T-helper 9 cell (primary cell): Measurements from ENCODE around the gene C1orf21.

Source experiments
- DNase-seq: peaks from one replicate; pipeline ENCODE4 v3.0.0-alpha.2; 2020

Gene C1orf21

DNA sequence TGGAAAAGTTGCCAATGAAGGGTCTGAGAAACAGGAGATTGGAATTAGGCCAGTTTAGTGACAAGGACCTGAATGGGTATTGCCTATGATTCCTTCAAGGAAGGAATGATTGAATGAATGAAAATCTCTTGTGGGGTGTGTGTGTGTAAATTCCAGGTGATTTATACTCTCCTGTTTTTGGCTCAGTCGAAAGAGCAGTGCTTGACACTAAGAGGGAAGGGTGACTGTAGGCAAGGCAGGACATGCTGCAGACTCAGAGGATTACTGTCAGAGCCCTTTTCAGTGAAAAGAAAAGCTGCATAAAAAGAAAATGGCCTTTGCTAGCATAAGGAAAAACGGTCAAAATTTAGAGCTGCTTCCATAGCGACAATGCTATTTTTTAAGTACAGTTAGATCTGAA, 30.1 kb downstream of the C1orf21 start:
- no peak for DNase-seq

DNA sequence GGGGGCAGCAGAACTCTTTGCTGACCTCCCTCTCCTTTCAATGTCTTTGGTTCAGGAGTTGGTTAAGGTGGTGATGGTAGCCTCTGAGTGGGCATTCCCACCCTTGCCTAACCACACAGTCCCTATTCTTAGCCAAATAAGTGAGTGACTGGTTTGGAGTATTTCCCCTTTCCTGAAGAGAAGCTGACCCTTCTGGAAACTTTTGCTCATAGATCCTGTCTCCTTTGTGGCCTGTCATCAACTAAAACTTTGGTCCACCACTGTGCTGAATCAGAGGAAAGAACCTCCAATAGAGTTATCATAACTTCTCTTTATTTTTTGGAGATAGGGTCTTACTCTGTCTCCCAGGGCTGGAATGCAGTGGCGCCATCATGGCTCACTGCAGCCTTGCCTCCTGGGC, 31.1 kb downstream of the C1orf21 start:
- DNase-seq, result no peak

DNA sequence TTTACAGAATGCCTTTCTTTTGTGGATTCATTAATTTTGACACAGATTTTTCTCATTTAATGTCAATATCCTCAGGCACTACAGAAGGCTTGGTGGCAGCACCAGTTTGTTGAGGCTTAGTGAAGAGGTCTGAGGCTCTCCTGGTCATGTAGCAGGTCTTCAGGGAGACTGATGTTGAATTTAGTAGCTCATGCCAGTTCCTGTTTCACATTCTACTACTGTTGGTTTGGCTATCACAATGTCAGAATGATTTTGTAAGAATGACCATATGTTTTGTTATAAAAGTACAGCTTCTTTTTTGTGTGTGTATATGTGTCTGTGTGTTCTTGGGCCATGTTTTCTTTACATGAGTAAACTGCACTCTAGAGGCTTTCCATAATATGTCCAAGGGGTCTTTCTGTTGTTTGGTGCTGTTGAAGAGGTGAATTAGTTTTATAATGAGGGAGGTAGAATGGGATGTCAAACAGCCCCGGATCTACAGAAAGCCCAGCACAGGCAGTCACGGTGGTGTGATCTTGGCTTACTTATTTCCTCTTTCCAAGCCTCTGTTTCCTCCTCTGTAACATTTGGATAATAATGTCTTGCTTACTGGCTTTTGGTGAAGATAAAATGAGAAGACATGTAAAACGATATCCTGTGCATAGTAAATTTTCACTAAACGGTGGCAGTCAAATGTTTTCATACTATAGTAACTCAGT, 32.0 kb downstream of the C1orf21 start:
- DNase-seq, result no peak

DNA sequence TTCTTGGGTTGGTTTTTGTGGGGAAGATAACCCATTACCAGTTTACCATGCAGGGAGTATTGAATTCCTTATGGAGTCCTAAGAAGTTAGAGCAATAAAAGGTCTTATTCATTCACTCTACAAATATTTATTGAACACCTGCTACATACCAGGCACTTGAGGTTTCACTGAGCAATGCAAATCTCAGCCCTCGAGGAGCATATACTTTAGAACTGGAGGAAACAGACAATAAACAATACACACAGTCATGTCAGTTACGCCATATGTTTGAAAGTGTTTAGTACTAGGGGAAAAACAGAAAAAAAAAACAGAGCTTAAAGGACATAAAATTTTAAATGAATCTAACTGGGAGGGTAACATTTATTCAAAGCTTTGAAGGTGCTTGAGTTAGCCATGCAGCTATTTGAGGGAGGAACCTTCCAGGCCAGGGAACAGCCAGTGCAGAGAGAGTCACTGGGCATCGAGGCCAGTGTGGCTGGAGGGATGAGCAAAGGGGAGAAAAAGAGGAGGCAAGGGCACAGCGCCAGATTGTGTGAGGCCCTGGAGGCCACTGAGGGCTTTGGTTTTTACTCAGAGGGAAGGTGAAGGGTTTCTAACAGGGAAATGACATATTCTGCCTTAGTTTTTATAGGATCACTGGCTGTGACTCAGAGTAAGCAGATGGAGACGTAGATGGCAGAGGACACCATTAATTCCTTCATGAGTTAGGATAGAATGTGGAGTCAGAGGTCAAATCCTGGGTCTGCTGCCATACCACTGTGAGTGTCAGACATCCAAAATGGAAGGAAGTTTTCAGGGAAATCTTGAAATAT, 32.7 kb downstream of the C1orf21 start:
- no peak for DNase-seq

DNA sequence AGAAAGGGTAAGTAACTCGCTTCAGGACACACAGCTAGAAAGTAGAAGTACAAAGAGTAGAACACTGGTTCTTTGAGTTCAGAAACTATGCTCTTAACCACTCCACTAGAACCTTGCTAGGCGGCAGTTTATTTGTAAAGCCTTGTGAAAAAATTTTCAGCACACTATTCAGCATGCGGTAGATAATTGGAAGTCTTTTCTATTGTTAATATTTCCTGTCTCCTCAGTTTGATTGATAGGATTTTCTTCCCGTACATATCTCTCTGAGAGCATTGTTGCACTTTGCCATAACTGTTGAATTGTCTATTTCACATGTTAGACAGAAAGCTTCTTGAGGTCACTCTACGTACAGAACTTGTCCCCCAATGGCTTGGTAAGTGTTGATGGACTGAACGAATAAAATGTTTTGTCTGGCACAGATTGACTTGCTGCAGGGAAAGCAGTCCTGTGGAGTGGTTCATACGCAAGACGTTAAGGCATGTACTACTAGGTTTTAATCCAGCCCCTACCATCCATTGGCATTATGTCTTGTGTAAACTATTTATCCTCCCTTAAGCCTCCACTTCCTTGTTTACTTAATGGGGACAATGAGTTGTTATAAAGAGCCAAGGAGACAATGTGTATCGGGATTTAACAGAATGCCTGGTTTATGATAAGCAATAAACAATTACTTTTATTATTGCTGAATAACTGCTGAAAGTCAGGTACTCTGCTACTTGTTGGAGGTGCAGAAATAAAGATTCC, 35.8 kb downstream of the C1orf21 start:
- DNase-seq, result no peak

DNA sequence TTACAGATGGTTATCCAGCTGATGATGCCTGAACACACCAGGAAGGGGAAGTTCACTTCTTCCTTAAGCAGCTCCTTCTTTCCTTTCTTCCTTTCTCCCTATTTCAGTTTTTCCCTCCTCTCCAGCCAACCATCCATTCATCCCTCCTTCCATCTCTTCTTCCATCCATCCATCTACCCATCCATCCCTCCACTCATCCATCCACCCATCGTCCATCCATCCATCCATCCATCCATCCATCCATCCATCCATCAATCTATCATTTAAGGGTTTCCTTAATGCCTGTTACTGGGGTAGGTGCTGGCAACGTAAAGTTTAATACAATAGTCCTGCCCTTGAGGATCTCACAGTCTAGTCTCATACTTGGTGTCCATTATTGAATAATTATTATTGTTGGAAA, 36.8 kb downstream of the C1orf21 start:
- no peak for DNase-seq

DNA sequence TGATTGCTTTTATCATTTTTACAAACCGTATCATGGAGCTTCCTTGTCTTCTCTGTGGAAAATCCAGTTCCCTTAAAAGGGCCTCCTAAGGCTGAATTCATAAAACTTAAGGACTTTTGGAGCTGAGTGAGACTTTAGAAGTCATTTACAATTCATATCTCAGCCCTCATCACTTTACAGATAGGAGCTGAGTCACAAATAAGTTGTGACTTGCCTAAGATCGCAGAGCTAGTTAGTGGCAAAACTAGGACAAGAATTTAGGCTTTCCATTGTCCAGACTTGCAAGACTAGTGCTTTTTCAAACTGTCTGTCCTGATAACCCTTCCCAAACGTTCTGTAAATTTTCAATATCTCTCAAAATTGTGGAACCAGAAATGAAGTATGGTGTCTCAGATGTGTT, 37.3 kb downstream of the C1orf21 start:
- no peak for DNase-seq

DNA sequence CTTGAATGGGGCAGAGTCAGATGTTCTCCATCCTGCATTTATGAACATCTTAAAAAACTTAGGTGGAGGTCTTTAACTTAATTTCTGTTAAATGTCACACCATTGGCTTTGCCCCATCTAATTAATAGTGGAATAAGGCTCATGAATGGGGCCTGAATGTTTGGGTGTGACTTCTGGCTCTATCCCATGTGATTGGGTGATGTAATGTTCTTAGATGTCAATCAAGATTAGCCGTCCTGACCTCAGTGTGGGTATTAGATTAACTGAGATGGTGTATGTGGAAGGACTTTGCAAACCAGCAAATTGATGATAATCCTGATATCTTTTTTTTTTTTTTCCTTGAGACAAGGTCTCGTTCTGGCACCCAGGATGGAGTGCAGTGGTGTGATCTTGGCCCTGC, 38.1 kb downstream of the C1orf21 start:
- no peak for DNase-seq

DNA sequence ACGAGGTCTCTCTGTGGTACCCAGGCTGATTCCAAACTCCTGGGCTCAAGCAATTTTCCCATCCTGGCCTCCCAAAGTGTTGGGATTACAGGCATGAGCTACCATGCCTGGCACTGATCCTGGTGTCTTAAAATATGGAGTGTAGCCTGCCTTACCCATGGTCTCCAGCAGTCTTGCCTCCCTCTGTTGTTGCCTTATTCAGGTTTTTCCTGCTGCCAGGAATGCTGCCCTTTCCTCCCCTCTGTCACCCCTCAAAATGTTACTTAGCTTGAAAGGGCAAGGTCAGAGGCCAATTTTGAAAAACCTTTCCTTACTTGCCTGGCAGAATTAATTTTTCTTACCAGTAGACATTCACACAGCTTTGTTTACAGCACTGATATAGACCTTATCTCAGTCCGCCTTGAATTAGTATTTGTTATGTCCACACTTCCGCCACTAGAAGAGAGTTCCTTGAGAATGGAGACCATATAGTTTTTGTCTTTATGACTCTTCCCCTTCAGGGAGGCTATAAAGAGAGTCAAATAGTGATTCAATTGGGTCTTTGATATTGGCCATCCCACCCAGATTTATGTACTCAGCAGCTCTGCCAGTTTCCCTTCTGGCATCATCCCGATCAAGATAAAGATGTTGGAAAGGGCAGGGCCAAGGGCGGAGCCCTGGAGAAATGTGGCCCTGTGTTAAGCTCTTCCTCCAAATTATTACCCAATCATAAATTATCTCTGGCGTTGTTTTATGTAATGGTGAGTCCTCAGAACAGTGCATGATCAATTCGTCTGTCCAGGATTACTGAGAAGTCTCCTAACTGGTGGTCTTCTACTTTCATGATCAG, 38.8 kb downstream of the C1orf21 start:
- no peak for DNase-seq

DNA sequence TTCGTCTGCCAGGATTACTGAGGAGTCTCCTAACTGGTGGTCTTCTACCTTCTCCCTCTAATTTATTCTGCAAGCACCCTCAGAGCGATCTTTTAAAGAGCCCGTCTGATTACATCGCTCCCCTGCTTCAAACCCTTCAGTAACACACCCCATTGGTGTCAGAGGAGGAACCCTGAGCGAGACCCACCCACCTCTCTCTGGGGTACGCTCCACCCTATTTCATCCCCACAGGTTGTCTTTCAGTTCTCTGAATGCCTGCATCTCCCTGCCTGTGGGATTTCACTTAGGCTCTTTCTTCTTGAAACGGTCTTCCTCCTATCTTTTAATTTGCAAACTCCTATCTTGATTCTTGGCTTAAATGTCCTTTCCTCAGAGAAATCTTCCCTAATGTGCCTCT, 39.4 kb downstream of the C1orf21 start:
- no peak for DNase-seq

DNA sequence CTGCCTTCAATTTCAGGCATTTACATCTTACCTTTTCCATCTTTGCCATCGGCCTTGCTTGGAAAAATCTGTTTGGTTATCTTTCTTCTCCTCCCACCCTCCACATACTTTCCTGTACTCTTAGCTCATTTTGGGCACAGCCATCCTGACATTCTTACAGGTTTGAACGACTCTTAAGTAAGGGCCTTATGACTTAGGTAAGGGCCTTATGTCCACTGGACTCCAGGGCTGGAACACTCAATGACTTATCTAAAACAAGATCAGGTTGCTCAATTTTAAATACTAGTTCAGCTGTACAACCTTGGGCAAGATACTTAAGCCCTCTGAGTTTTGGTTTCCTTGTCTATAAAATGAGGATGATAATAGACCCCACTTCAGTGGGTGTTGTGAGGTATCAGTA, 40.9 kb downstream of the C1orf21 start:
- DNase-seq, result no peak

DNA sequence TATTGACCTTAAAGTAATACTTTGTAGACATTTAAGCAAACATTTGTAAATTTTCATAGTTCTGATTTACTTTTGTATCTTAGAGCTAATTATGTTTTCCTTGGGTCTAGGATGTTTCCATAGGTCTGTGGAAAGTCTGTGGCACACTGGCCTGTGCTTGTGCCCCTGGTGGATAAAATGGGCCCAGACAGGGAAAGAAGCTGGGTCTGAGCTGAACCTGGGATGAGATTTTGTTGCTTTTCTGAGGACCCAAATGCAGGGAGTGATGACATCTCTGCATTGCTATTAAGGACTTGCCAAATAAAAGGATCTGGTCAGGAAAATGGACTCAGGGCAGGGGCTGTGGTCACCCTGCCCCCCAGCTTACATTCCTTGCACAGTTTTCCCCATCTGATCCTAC, 41.8 kb downstream of the C1orf21 start:
- no peak for DNase-seq

DNA sequence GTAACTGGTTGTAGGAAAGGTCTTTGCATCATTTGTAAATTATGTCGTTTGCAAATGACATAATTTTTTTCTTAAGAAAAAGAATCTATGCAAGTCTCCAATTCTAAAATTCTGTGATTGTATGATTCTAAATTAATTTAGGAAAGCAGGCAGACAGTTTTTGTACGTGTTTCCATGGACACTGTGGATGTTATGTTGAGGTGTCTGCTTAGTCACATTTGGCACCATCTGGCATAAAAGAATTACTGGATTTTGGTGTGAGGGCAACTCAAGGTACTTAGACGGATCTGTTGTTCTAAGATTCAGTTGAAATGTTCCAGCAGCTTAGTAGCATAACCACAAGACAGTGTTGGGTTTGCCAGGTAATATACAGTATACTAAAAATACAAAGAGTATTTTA, 42.5 kb downstream of the C1orf21 start:
- no peak for DNase-seq

DNA sequence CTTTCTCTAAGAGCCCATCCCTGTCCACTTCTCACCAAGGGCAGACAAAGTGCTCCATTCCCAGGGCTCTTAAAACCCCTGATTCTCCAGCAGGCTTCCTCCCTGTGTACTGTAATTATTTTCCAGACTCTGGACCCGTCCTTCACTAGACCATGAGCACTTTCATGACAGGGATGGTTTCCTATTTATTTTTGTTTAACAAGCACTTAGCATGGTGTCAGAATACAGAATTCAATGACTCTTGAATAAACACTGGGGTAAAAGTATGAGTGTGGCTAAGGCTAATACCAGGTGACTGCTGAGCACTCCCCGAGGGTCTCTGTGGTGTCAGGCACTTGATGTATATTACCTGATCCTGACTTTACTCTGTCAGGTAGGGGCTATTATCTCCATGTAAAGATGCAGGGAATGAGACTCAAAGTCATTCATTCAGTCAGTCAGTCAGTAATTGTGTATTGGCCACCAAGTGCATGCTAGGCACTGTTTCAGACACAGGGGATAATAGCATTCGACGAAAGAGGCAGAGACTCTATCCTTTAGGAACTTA, 47.2 kb downstream of the C1orf21 start:
- DNase-seq, result no peak

DNA sequence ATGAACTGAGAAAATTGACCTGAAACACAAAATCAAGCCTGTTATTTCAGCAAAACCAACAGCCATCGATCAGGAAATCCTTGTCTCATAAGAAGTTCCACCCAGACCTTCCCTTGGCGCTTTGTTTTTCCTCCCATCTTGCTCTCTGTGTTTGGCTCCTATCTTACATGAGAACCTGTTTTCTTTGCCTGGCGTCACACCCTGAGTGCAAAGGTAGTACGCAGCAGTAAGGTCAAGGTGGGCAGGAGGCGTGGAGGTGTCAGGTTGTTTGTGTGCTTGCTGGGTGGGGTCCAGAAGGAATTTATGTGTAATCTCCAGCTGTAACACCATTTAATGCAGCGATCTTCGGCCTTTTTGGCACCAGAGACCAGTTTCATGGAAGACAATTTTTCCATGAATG, 50.5 kb downstream of the C1orf21 start:
- no peak for DNase-seq

DNA sequence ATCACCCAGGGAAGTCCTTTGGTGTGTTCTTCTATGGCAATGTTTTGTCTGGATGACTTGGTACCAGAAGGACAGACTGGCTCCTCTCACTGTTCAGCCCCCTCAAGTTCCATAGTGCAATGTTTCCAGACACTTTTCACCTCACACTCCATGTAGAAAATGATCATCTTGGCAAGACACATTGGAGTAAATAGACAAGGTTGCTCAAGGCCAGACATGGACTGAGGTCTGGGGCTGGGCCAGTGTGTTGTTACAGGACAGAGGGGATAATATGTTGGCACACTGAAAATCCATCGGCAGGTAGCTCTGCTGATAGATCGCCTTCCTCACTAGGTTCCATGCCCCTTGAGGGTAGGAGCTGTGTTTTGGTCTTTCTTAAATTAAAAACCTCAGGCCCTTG, 51.5 kb downstream of the C1orf21 start:
- no peak for DNase-seq

DNA sequence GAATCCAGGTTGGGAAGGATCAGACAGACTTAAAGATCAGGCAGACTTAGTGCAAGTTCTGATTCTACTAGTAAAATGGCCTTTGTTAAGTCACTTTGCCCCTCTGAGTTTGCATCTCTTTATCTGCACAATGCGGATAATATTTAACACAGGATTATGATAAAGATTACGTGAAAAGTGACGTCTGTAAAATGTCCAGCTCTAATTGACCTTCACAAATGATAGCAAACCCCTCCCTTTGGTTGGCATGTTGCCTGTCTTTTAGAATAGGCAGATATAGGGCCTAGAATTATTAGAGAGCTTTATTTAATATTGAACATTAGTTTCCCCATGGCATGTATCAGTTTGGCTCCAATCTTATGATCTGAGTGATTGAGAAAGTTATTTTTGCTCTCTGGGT, 55.4 kb downstream of the C1orf21 start:
- DNase-seq, result no peak

DNA sequence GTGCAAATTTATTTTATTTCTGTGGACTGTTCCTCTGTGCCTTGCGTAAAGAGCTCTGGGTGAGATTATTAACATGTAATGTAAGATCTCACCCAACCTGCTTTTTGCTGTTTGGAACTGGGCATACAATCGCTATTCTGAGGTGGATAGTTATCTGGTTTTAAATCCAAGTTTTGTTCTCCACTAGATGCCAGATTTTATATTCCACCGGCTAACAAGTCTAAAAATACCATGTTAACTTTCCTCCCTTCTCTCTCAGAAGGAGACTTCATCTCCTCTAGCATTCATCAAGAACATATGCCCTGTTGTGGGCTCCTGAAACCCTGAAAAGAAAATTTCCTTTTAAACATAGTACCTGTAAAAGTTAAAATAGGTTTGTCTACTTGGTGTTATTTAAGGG, 56.4 kb downstream of the C1orf21 start:
- no peak for DNase-seq

DNA sequence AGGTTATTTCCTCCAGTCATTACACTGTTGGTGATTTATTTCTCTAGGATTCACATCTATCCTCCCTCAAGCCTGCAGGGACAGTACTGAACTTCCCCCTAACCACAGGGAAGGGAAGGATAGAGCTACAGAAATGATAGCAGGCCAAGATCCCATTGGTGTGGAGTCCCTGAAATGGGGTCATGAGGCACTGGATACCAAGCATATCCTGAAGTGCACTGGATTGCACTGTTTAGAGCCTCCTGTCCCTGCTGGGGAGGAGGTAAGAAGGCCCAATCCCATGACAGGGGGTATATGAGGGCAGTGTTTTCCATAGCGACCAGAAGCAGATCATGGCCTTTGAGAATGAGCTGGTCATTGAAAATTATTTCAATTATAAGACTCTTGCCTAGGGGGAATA, 56.8 kb downstream of the C1orf21 start:
- DNase-seq, result no peak

DNA sequence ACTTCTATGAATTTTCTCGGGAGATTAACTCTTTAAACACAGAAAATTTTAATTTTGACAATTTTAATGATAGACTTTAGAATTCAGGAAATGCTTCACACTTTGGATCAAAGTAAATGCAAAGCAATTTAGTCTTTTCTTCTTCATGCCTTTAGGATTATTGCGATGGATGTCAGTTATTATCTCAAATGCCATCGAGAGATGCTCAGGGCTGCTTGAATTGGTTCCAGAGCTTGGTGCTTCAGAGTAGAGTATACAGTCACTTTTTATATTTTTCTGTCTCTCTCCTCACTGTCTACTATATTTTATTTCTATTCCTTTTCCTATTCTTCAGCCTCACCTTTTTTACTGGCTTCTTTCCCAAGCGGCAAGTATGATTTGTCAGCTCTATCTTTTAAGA, 59.2 kb downstream of the C1orf21 start:
- DNase-seq, result no peak

DNA sequence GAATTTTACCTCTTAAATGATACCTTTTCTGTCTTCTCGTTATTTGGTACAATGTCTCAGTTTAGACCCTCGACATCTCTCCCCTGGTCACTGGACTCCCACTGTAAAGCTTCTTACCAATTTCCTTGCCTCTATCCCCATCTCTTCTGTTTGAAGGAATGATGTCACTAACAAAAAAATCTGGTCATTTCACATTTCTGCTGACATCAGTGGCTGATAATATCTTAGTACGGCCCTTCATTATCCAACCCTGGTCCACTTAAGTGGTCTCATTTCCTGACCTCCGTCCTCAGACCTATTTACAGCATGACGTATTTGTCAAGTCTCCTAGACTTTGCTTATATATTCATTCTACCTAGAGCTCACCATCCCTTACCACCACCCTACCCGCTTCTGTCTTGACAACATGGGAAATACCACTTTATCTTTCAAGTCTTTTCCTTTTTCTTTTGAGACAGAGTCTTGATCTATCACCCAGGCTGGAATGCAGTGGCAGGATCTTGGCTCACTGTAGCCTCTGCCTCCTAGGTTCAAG, 60.9 kb downstream of the C1orf21 start:
- DNase-seq, result no peak

DNA sequence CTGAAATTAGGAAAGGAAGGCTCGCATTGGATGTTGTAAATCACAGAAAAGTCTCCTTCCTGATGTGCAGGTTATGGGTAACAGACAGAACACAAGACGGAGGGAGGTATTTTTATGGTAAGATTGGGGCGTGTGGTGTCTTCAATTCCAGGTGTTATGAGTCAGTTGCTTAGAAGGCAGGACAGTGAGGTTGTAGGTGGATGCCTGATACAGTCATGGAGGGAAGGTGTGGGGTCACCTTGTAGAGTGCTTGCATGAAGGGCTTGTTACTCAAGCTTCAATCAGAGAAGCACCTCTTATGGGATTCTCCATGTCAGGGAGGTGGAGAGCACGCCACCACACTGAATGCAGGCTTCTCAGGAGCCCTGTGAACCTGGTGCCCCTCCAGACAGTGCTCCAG, 63.1 kb downstream of the C1orf21 start:
- DNase-seq, result no peak
